Stimulated activated memory B cell treated with anti-CD40 and anti-IgM and Interleukin-4, amounts not matched to agents 10 μg/mL and 1 μg/mL and 100 μg/mL, for 72 hours (primary cell): ENCODE results near the gene MLIP.
"Not testable (repeated sequence)": the region's sequence is repeated elsewhere in the genome, so short reads cannot be mapped to it uniquely, and the experiment has no call there.

Experiments used
- ATAC-seq: fragments of 150-1000 bp; cut with Tn5 transposase; 2 replicates; pipeline ENCODE4 v1.10.0; 2021
- H3K27ac Mint-ChIP-seq: one replicate; pipeline ENCODE4 v1.8.0; 2022; ENCODE audit warnings: mild to moderate bottlenecking, mixed read lengths
- H3K27me3 Mint-ChIP-seq: one replicate; pipeline ENCODE4 v1.8.0; 2022; ENCODE audit warnings: mixed read lengths
- H3K36me3 Mint-ChIP-seq: one replicate; pipeline ENCODE4 v1.8.0; 2022; ENCODE audit warnings: mixed read lengths
- H3K4me1 Mint-ChIP-seq: one replicate; pipeline ENCODE4 v1.8.0; 2022; ENCODE audit warnings: mixed read lengths
- H3K4me3 Mint-ChIP-seq: one replicate; pipeline ENCODE4 v1.8.0; 2022; ENCODE audit warnings: mild to moderate bottlenecking, moderate library complexity, mixed read lengths
- H3K9me3 Mint-ChIP-seq: one replicate; pipeline ENCODE4 v1.8.0; 2022; ENCODE audit warnings: mixed read lengths

Gene MLIP, protein sequence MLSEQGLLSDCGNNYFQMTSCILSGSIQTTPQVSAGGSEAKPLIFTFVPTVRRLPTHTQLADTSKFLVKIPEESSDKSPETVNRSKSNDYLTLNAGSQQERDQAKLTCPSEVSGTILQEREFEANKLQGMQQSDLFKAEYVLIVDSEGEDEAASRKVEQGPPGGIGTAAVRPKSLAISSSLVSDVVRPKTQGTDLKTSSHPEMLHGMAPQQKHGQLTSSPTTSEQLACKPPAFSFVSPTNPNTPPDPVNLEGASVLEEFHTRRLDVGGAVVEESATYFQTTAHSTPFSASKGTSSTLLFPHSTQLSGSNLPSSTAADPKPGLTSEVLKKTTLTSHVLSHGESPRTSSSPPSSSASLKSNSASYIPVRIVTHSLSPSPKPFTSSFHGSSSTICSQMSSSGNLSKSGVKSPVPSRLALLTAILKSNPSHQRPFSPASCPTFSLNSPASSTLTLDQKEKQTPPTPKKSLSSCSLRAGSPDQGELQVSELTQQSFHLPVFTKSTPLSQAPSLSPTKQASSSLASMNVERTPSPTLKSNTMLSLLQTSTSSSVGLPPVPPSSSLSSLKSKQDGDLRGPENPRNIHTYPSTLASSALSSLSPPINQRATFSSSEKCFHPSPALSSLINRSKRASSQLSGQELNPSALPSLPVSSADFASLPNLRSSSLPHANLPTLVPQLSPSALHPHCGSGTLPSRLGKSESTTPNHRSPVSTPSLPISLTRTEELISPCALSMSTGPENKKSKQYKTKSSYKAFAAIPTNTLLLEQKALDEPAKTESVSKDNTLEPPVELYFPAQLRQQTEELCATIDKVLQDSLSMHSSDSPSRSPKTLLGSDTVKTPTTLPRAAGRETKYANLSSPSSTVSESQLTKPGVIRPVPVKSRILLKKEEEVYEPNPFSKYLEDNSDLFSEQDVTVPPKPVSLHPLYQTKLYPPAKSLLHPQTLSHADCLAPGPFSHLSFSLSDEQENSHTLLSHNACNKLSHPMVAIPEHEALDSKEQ

DNA sequence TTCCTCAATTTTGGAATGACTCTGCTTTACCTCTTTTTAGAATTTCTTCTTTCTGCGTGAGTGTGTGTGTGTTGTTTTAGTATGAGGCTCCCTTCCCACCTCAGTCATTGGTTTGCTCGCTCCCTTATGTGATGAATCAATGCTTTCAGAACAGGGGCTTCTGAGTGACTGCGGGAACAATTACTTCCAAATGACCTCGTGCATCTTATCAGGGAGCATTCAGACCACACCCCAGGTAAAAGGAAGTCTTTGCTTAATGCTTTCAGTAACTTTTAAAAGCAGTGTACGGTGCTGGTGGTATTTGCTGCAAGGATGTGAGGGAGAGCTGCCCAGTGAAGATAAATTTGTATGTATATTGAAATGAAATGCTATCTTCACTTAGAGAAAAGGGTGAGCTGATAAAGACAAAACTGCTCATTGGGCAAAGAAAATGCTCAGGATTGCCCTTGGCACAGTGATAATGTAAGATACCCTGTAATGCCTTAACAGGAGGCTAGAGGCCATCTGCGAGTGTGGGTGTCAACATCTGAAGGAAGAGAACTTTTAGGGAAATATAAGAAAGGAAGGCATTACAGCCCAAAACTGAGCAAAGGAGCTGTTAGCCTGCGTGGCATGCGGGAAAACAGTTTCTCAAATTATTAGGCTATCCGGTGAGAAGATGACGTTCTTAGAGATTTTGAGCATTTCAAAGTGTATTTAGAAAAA, at the start of gene MLIP:
Gene MLIP (plus strand): TSS at position 103 of the 705 bp plus-strand sequence. CDS start 37 bp downstream, at position 140.
- Mint-ChIP-seq H3K36me3 (no peaks in the 10 kb centered on the region), H3K4me3 (no peak within 1 kb of the TSS), H3K27me3 (no peaks in the 10 kb centered on the region), H3K27ac (no peak within 1 kb of the TSS), H3K9me3 (peaks cover 4% of the 10 kb centered on the region), H3K4me1 (no peaks in the 10 kb centered on the region)
- ATAC-seq = no peak

- no peaks in the 10 kb centered on the region for H3K9me3 Mint-ChIP-seq
- no peak for ATAC-seq
- no peaks in the 10 kb centered on the region for H3K4me1 Mint-ChIP-seq
Measured at GRCh38 chr6:54063228-54063539, 48.1 kb upstream of the MLIP start.

GRCh38 chr6:54068694-54069093, 42.5 kb upstream of the MLIP start:
- H3K9me3 Mint-ChIP-seq = no peaks in the 10 kb centered on the region
- no peaks in the 10 kb centered on the region for H3K27me3 Mint-ChIP-seq
- no peak for ATAC-seq
- H3K4me3 Mint-ChIP-seq = no peak overlapping the region
- H3K36me3 Mint-ChIP-seq = no peaks in the 10 kb centered on the region
- no peaks in the 10 kb centered on the region for H3K4me1 Mint-ChIP-seq
- H3K27ac Mint-ChIP-seq = no peak overlapping the region

More at GRCh38 chr6:54063228-54063539, 48.1 kb upstream of the MLIP start:
- Mint-ChIP-seq H3K27me3 (no peaks in the 10 kb centered on the region), H3K36me3 (no peaks in the 10 kb centered on the region), H3K4me3 (no peak overlapping the region), H3K27ac (no peak overlapping the region)

DNA sequence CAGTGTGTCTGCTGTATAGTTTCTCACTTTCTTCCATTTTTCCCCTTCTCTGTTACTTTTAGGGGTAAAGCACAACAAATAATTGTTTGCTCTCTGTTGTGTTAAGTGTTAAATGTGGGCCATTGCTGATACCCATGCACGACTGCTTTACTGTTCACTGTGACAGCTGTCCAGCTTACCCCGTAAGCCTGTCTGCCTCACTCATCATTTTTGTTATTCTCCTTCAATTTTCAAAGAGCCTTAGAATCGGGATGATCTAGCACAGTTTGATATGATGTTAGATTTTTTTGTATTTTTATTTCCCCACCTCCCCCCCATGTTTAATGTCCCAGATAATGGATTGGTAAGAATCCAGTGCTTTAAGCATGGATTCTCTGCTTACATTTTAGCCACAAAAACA, 41.2 kb upstream of the MLIP start:
- H3K4me3 Mint-ChIP-seq = no peak overlapping the region
- ATAC-seq = no peak
- no peaks in the 10 kb centered on the region for H3K27me3 Mint-ChIP-seq
- H3K36me3 Mint-ChIP-seq = no peaks in the 10 kb centered on the region
- H3K9me3 Mint-ChIP-seq = no peaks in the 10 kb centered on the region
- no peak overlapping the region for H3K27ac Mint-ChIP-seq
- H3K4me1 Mint-ChIP-seq = no peaks in the 10 kb centered on the region

DNA sequence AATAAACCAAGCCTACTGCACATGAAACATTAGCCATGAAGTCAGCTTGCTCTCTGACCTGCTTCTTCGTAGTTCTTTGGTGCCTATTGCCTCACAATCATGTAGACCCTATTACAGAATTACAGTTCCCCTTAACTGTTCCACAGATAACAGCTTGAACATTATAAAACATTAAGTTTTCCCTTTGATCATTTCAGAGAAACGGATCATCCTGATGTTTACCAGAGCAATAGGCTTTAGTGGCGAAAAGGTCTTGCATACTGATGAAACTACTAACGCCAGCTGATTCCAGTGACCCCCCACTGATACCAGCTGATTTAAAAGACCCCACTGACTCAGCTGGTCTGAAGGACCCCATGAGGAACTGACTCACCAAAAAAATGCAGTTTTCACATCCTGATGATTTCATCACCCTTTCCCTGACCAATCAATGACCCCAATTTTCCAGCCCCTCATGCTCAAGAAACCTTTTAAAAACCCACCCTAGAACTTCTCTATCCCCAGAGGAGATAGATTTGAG, 39.4 kb upstream of the MLIP start:
- no peak overlapping the region for H3K27ac Mint-ChIP-seq

GRCh38 chr6:54072635-54073313, 38.5 kb upstream of the MLIP start:
- no peak overlapping the region for H3K27ac Mint-ChIP-seq
- no peak overlapping the region for H3K4me3 Mint-ChIP-seq
- no peak for ATAC-seq
- no peaks in the 10 kb centered on the region for H3K9me3 Mint-ChIP-seq
- no peaks in the 10 kb centered on the region for H3K36me3 Mint-ChIP-seq
- H3K27me3 Mint-ChIP-seq = no peaks in the 10 kb centered on the region
- no peaks in the 10 kb centered on the region for H3K4me1 Mint-ChIP-seq

More for the DNA sequence above, 39.4 kb upstream of the MLIP start:
- Mint-ChIP-seq H3K36me3 (no peaks in the 10 kb centered on the region), H3K4me1 (no peaks in the 10 kb centered on the region), H3K4me3 (no peak overlapping the region), H3K27me3 (no peaks in the 10 kb centered on the region), H3K9me3 (no peaks in the 10 kb centered on the region)
- ATAC-seq = no peak

GRCh38 chr6:54073487-54073886, 37.8 kb upstream of the MLIP start:
- Mint-ChIP-seq H3K27me3 (no peaks in the 10 kb centered on the region), H3K4me3 (no peak overlapping the region), H3K36me3 (no peaks in the 10 kb centered on the region), H3K4me1 (no peaks in the 10 kb centered on the region), H3K27ac (no peak overlapping the region), H3K9me3 (no peaks in the 10 kb centered on the region)
- no peak for ATAC-seq

DNA sequence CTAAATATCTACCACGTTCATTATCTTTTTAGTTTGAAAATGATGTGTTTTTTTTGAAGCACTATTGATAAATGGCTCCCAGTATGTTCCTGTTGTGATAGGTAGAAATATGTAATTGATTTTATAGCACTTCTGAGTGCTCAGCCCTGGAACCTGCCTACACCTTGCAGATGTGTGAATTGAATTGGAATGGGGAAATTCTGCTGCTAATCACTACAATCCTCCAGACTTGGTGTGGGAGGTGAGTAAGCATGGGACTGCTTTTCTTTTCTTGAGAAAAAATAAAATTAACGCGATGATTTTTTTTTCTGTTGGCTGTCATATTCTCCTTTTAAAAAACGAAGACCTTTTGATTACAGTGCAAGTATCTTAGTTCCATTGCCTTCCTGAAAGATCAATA, 37.1 kb upstream of the MLIP start:
- no peak overlapping the region for H3K4me3 Mint-ChIP-seq
- H3K4me1 Mint-ChIP-seq = no peaks in the 10 kb centered on the region
- H3K27ac Mint-ChIP-seq = no peak overlapping the region
- no peaks in the 10 kb centered on the region for H3K27me3 Mint-ChIP-seq
- no peaks in the 10 kb centered on the region for H3K36me3 Mint-ChIP-seq
- H3K9me3 Mint-ChIP-seq = no peaks in the 10 kb centered on the region
- ATAC-seq = no peak

- H3K36me3 Mint-ChIP-seq = no peaks in the 10 kb centered on the region
- no peak overlapping the region for H3K27ac Mint-ChIP-seq
- ATAC-seq = no peak
- H3K4me3 Mint-ChIP-seq = no peak overlapping the region
- H3K27me3 Mint-ChIP-seq = no peaks in the 10 kb centered on the region
- no peaks in the 10 kb centered on the region for H3K4me1 Mint-ChIP-seq
- no peaks in the 10 kb centered on the region for H3K9me3 Mint-ChIP-seq
Measured at GRCh38 chr6:54074578-54075195, 36.6 kb upstream of the MLIP start.

GRCh38 chr6:54076159-54076789, 35.0 kb upstream of the MLIP start:
- ATAC-seq = no peak
- Mint-ChIP-seq H3K27me3 (no peaks in the 10 kb centered on the region), H3K27ac (no peak overlapping the region)

GRCh38 chr6:54081499-54081898, 29.7 kb upstream of the MLIP start:
- ATAC-seq, H3K36me3 Mint-ChIP-seq, H3K27ac Mint-ChIP-seq, H3K9me3 Mint-ChIP-seq, H3K4me1 Mint-ChIP-seq, H3K27me3 Mint-ChIP-seq, H3K4me3 Mint-ChIP-seq: not testable (repeated sequence)

More at GRCh38 chr6:54076159-54076789, 35.0 kb upstream of the MLIP start:
- Mint-ChIP-seq H3K9me3 (no peaks in the 10 kb centered on the region), H3K4me3 (no peak overlapping the region), H3K4me1 (no peaks in the 10 kb centered on the region), H3K36me3 (no peaks in the 10 kb centered on the region)

- no peak overlapping the region for H3K4me3 Mint-ChIP-seq
- no peaks in the 10 kb centered on the region for H3K9me3 Mint-ChIP-seq
- no peak overlapping the region for H3K27ac Mint-ChIP-seq
- ATAC-seq = no peak
- no peaks in the 10 kb centered on the region for H3K27me3 Mint-ChIP-seq
- no peaks in the 10 kb centered on the region for H3K36me3 Mint-ChIP-seq
- no peaks in the 10 kb centered on the region for H3K4me1 Mint-ChIP-seq
Measured at GRCh38 chr6:54083287-54083686, 28.0 kb upstream of the MLIP start.

- H3K27ac Mint-ChIP-seq = no peak overlapping the region
- H3K4me3 Mint-ChIP-seq = no peak overlapping the region
- H3K27me3 Mint-ChIP-seq = no peaks in the 10 kb centered on the region
- ATAC-seq = no peak
- no peaks in the 10 kb centered on the region for H3K36me3 Mint-ChIP-seq
- H3K4me1 Mint-ChIP-seq = no peaks in the 10 kb centered on the region
- no peaks in the 10 kb centered on the region for H3K9me3 Mint-ChIP-seq
Measured at GRCh38 chr6:54084231-54084630, 27.0 kb upstream of the MLIP start.

- ATAC-seq = no peak
- Mint-ChIP-seq H3K27ac (no peak overlapping the region), H3K36me3 (no peaks in the 10 kb centered on the region), H3K27me3 (no peaks in the 10 kb centered on the region), H3K4me1 (no peaks in the 10 kb centered on the region), H3K4me3 (no peak overlapping the region), H3K9me3 (no peaks in the 10 kb centered on the region)
Measured at GRCh38 chr6:54085047-54085446, 26.2 kb upstream of the MLIP start.
